Testis (tissue), 2 donors: ENCODE results near the gene EPHB1.

ENCODE experiments used
- CTCF ChIP-seq, 3 experiments: fragments of 450-650 bp in 2 of 3; fragments of 200-600 bp in 1 of 3; sonication (generic) in 1 of 3; IDR thresholded peaks; one replicate each; pipeline ENCODE4 v1.5.1; 2016 to 2019; ENCODE audit warnings: antibody characterized with exemption in 3 of 3, mild to moderate bottlenecking in 2 of 3, moderate library complexity in 1 of 3
- POLR2A ChIP-seq: fragments of 450-650 bp; IDR thresholded peaks from one replicate; pipeline ENCODE4 v1.6.1; 2017; ENCODE audit warnings: antibody characterized with exemption, mild to moderate bottlenecking, moderate library complexity

- no peak for TF ChIP-seq CTCF (IDR thresholded peaks at IDR 0.05)
- TF ChIP-seq POLR2A, result no peak
These were observed 28.8 kb upstream of the EPHB1 start for GRCh38 chr3:134766290-134766689.
